ENCODE measurements around the gene FCGR3B. TPM values are rescaled to one million over a fixed set of nuclear protein-coding genes. Genes with fewer than 3 reads are reported as not detected.
"Not testable (repeated sequence)": the region's sequence is repeated elsewhere in the genome, so short reads cannot be mapped to it uniquely, and the experiment has no call there.

FCGR3B gene
- total RNA-seq (10 to 100 TPM in 1 of 2 donors, 1 to 10 TPM in 1; 6.3 to 13.4 TPM), polyA plus RNA-seq (1 to 10 TPM in 1 of 2 donors, under 1 TPM in 1; 0.41 to 5.3 TPM)
- long read RNA-seq, donor 1, transcript FCGR3B-210 (5 exons, 2,103 nt) = major isoform, 7 of 12 reads
- long read RNA-seq, donor 1, partial matches to known transcripts = 2 of 12 reads
- long read RNA-seq, donor 1, other reads (novel, unspliced or antisense) = 1 of 12 reads
- long read RNA-seq, donor 2 = 0 reads

- Histone ChIP-seq H3K36me3 (ENCODE audit: control insufficient read depth in 1 of 2, insufficient read depth in 2 of 2, low read length in 1 of 2) (no peaks in the 10 kb centered on the region), H3K4me1 (ENCODE audit: control insufficient read depth in 1 of 2, insufficient read depth in 2 of 2, low read length in 2 of 2) (no peaks in the 10 kb centered on the region), H3K9me3 (ENCODE audit: control insufficient read depth, low read length) (no peaks in the 10 kb centered on the region), H3K27ac (ENCODE audit: low read depth in 1 of 2, low read length in 2 of 2) (no peak within 1 kb of the TSS), H3K27me3 (ENCODE audit: control insufficient read depth in 1 of 2, insufficient read depth in 2 of 2, low read length in 1 of 2) (no peaks in the 10 kb centered on the region), H3K4me3 (ENCODE audit: low read length in 2 of 2) (no peak within 1 kb of the TSS)
- no peak for DNase-seq
- 90 to 92% methylated on average over 4 of the region's 4 CpGs for WGBS, 2 donors
- intact Hi-C loops (cut with DNase I) = no loop called here
- no peak for ATAC-seq (ENCODE audit: low FRiP score)
Measured at GRCh38 chr1:161631076-161631475, at the start of gene FCGR3B. TSS of gene FCGR3B (minus strand) at chr1:161631176. CDS start at chr1:161631094, 82 bp downstream.

DNA sequence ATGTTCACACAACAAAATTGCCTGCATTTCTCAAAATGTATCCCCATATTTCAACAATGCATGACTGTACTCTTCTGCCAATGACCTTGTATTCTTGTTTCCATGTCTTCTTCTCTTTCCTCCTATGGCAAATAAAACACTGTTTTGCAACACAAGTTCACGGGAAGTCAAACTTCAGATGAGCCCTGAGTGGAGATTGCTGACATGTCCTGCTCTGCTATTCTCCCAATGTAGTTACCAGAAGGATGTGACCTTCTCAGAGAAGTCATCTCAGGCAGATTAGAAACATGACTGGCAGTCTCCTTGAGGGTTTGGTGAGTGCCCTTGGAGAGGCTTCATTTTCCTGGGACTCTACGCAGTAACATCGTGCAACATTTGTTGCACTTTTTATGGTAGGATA, 47.5 kb upstream of the FCGR3B start:
- no peak overlapping the region for H3K27ac ChIP-seq (ENCODE audit: low read depth in 1 of 2, low read length in 2 of 2)
- no peak overlapping the region for H3K4me3 ChIP-seq (ENCODE audit: low read length in 2 of 2)
- no peak for ATAC-seq (ENCODE audit: low FRiP score)
- 87 to 91% methylated on average over 3 of the region's 3 CpGs for WGBS, 2 donors
- no peaks in the 10 kb centered on the region for H3K4me1 ChIP-seq (ENCODE audit: control insufficient read depth in 1 of 2, insufficient read depth in 2 of 2, low read length in 2 of 2)
- no peak for DNase-seq
- intact Hi-C loops (cut with DNase I) = no loop called here
- H3K9me3 ChIP-seq (ENCODE audit: control insufficient read depth, low read length) = no peaks in the 10 kb centered on the region
- no peaks in the 10 kb centered on the region for H3K36me3 ChIP-seq (ENCODE audit: control insufficient read depth in 1 of 2, insufficient read depth in 2 of 2, low read length in 1 of 2)
- H3K27me3 ChIP-seq (ENCODE audit: control insufficient read depth in 1 of 2, insufficient read depth in 2 of 2, low read length in 1 of 2) = no peaks in the 10 kb centered on the region

- Histone ChIP-seq H3K4me1 (ENCODE audit: control insufficient read depth in 1 of 2, insufficient read depth in 2 of 2, low read length in 2 of 2) (no peaks in the 10 kb centered on the region), H3K27me3 (ENCODE audit: control insufficient read depth in 1 of 2, insufficient read depth in 2 of 2, low read length in 1 of 2) (no peaks in the 10 kb centered on the region), H3K4me3 (ENCODE audit: low read length in 2 of 2) (no peak overlapping the region), H3K9me3 (ENCODE audit: control insufficient read depth, low read length) (no peaks in the 10 kb centered on the region), H3K27ac (ENCODE audit: low read depth in 1 of 2, low read length in 2 of 2) (no peak overlapping the region), H3K36me3 (ENCODE audit: control insufficient read depth in 1 of 2, insufficient read depth in 2 of 2, low read length in 1 of 2) (no peaks in the 10 kb centered on the region)
- WGBS, 2 donors = 58 to 69% methylated on average over 5 of the region's 5 CpGs
- ATAC-seq (ENCODE audit: low FRiP score) (no peak), DNase-seq (no peak)
- intact Hi-C loops (cut with DNase I) = no loop called here
Measured at GRCh38 chr1:161676958-161677689, 46.1 kb upstream of the FCGR3B start.

- Histone ChIP-seq H3K36me3 (ENCODE audit: control insufficient read depth in 1 of 2, insufficient read depth in 2 of 2, low read length in 1 of 2) (no peaks in the 10 kb centered on the region), H3K4me1 (ENCODE audit: control insufficient read depth in 1 of 2, insufficient read depth in 2 of 2, low read length in 2 of 2) (no peaks in the 10 kb centered on the region), H3K9me3 (ENCODE audit: control insufficient read depth, low read length) (no peaks in the 10 kb centered on the region), H3K27me3 (ENCODE audit: control insufficient read depth in 1 of 2, insufficient read depth in 2 of 2, low read length in 1 of 2) (no peaks in the 10 kb centered on the region), H3K27ac (ENCODE audit: low read depth in 1 of 2, low read length in 2 of 2) (no peak overlapping the region), H3K4me3 (ENCODE audit: low read length in 2 of 2) (no peak overlapping the region)
- 84 to 92% methylated on average over 2 of the region's 2 CpGs for WGBS, 2 donors
- intact Hi-C loops (cut with DNase I) = no loop called here
- ATAC-seq (ENCODE audit: low FRiP score) = no peak
- no peak for DNase-seq
Measured at GRCh38 chr1:161676441-161676840, 45.5 kb upstream of the FCGR3B start.

GRCh38 chr1:161674908-161675307, 43.9 kb upstream of the FCGR3B start:
- H3K27ac ChIP-seq (ENCODE audit: low read depth in 1 of 2, low read length in 2 of 2); H3K9me3 ChIP-seq (ENCODE audit: control insufficient read depth, low read length); H3K27me3 ChIP-seq (ENCODE audit: control insufficient read depth in 1 of 2, insufficient read depth in 2 of 2, low read length in 1 of 2); H3K4me1 ChIP-seq (ENCODE audit: control insufficient read depth in 1 of 2, insufficient read depth in 2 of 2, low read length in 2 of 2); ATAC-seq (ENCODE audit: low FRiP score); H3K4me3 ChIP-seq (ENCODE audit: low read length in 2 of 2); DNase-seq; H3K36me3 ChIP-seq (ENCODE audit: control insufficient read depth in 1 of 2, insufficient read depth in 2 of 2, low read length in 1 of 2); intact Hi-C loops (cut with DNase I): not testable (repeated sequence)
- WGBS, 2 donors = 90 to 94% methylated on average over 3 of the region's 3 CpGs

GRCh38 chr1:161674447-161674846, 43.5 kb upstream of the FCGR3B start:
- ATAC-seq (ENCODE audit: low FRiP score); intact Hi-C loops (cut with DNase I); H3K27ac ChIP-seq (ENCODE audit: low read depth in 1 of 2, low read length in 2 of 2); DNase-seq; H3K4me3 ChIP-seq (ENCODE audit: low read length in 2 of 2); H3K27me3 ChIP-seq (ENCODE audit: control insufficient read depth in 1 of 2, insufficient read depth in 2 of 2, low read length in 1 of 2); H3K36me3 ChIP-seq (ENCODE audit: control insufficient read depth in 1 of 2, insufficient read depth in 2 of 2, low read length in 1 of 2); H3K9me3 ChIP-seq (ENCODE audit: control insufficient read depth, low read length); H3K4me1 ChIP-seq (ENCODE audit: control insufficient read depth in 1 of 2, insufficient read depth in 2 of 2, low read length in 2 of 2): not testable (repeated sequence)
- 78 to 79% methylated on average over 2 of the region's 3 CpGs for WGBS, 2 donors

DNA sequence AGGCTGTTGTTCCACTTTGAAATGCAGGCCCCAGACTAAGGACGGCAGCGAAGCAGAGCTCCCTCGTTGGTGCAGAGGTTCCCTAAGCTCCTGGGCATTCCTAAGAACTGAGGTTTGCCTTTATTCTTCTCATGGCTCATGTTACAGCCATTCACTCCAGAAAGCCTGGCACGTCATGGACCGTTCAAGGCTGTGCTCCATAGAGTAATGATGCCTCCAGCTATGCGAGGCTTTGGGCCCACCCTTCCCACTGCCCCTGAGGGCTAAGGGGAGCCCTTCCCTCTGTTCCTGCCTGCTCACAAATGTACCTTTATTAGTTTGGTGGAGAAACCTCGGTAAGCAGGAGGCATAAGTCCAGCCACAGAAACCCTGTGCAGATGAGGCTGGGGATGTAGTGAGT, 42.5 kb upstream of the FCGR3B start:
- H3K27ac ChIP-seq (ENCODE audit: low read depth in 1 of 2, low read length in 2 of 2); H3K9me3 ChIP-seq (ENCODE audit: control insufficient read depth, low read length); H3K27me3 ChIP-seq (ENCODE audit: control insufficient read depth in 1 of 2, insufficient read depth in 2 of 2, low read length in 1 of 2); H3K4me3 ChIP-seq (ENCODE audit: low read length in 2 of 2); H3K36me3 ChIP-seq (ENCODE audit: control insufficient read depth in 1 of 2, insufficient read depth in 2 of 2, low read length in 1 of 2); H3K4me1 ChIP-seq (ENCODE audit: control insufficient read depth in 1 of 2, insufficient read depth in 2 of 2, low read length in 2 of 2); ATAC-seq (ENCODE audit: low FRiP score); intact Hi-C loops (cut with DNase I); DNase-seq: not testable (repeated sequence)
- WGBS, 2 donors = 61 to 76% methylated on average over 5 to 7 of the region's 7 CpGs

GRCh38 chr1:161671045-161672020, 40.4 kb upstream of the FCGR3B start:
- WGBS, 2 donors = 62 to 67% methylated on average over 10 to 12 of the region's 15 CpGs
- ATAC-seq (ENCODE audit: low FRiP score) = peak; percentile 42

More at GRCh38 chr1:161671045-161672020, 40.4 kb upstream of the FCGR3B start:
- H3K27ac ChIP-seq (ENCODE audit: low read depth in 1 of 2, low read length in 2 of 2); H3K9me3 ChIP-seq (ENCODE audit: control insufficient read depth, low read length); H3K36me3 ChIP-seq (ENCODE audit: control insufficient read depth in 1 of 2, insufficient read depth in 2 of 2, low read length in 1 of 2); H3K4me1 ChIP-seq (ENCODE audit: control insufficient read depth in 1 of 2, insufficient read depth in 2 of 2, low read length in 2 of 2); intact Hi-C loops (cut with DNase I); DNase-seq; H3K4me3 ChIP-seq (ENCODE audit: low read length in 2 of 2); H3K27me3 ChIP-seq (ENCODE audit: control insufficient read depth in 1 of 2, insufficient read depth in 2 of 2, low read length in 1 of 2): not testable (repeated sequence)
